Measurements from ENCODE around the gene NKG7.

- TF ChIP-seq POLR2A (IDR thresholded peaks at IDR 0.05) (no peak), CTCF (IDR thresholded peaks at IDR 0.05) (no peak)
Measured at GRCh38 chr19:51341066-51341465, 31.4 kb downstream of the NKG7 start.
